HG03103 (cell line): ENCODE measurements around the gene SERPINA6.
"Not testable (repeated sequence)": the region's sequence is repeated elsewhere in the genome, so short reads cannot be mapped to it uniquely, and the experiment has no call there.

Experiments used
- ATAC-seq: cut with Tn5 transposase; IDR thresholded peaks from one replicate; pipeline ENCODE4 v1.9.1; 2021; ENCODE audit warnings: low read depth; ENCODE audit not compliant: unreplicated experiment

Gene SERPINA6

DNA sequence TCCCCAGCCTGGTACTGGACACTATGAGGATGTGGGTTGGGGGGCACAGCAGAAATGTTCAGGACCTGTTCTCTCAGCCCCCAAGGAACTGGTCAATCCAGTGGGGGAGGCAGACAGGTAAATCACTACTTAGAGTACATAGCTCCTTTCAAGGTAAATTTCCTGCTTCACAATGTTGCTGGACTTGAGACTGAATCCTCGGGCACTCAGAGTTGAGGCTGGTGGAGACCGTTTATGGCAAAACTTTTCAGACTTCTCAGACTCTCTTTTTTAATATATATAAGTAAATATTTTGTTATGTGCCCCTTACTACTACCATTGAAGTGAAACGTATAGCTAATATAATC is 29.6 kb downstream of the SERPINA6 start:
- no peak for ATAC-seq

- ATAC-seq: no peak
These were observed 30.1 kb downstream of the SERPINA6 start, which contains the start of gene SERPINA10 for GRCh38 chr14:94292872-94293577. Gene SERPINA10 (minus strand): TSS chr14:94293268. CDS start chr14:94290593, 2,675 bp downstream.

DNA sequence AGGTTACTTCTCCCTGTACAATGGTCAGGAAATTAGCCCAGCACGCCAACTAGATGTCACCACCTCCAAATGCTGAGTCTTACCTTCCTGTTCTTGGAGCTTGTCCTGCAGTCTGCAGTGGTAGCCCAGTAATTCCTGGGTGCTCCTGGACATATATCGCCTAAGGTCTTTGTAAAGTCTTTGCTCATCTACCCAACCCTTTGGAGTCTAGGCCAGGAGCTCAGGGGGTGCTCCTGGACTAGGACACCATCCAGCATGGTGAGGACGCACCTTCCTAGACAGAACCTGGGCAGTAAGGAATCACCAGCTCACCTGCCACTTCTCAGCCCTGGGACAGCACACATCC is 30.6 kb downstream of the SERPINA6 start:
- ATAC-seq: no peak

- no peak for ATAC-seq
These were observed 31.1 kb downstream of the SERPINA6 start for GRCh38 chr14:94291906-94292525.

- no peak for ATAC-seq
These were observed 31.8 kb downstream of the SERPINA6 start for GRCh38 chr14:94291159-94291905.

GRCh38 chr14:94290197-94290596 is 32.9 kb downstream of the SERPINA6 start:
- no peak for ATAC-seq

GRCh38 chr14:94288610-94289465 is 34.3 kb downstream of the SERPINA6 start:
- no peak for ATAC-seq

DNA sequence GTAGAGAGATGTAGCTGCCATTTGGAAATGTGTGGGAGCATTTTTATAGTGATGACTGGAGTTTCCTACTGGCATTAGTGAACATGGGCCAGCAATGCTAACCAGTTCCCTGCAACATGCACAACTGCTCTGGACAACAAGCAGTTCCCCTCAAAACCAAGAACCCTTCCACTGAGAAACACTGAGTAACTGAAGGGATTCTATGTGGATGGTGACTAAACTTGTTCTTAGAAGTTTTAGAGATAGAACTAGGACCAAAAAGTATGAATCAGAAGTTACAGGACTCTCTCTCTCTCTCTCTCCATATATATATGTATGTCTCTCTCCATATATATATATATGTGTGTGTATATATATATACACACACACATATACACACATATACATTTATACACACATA is 38.0 kb downstream of the SERPINA6 start:
- ATAC-seq: no peak

- ATAC-seq: no peak
These were observed 38.9 kb downstream of the SERPINA6 start for GRCh38 chr14:94284221-94284620.

GRCh38 chr14:94282991-94283723 is 40.0 kb downstream of the SERPINA6 start:
- no peak for ATAC-seq

DNA sequence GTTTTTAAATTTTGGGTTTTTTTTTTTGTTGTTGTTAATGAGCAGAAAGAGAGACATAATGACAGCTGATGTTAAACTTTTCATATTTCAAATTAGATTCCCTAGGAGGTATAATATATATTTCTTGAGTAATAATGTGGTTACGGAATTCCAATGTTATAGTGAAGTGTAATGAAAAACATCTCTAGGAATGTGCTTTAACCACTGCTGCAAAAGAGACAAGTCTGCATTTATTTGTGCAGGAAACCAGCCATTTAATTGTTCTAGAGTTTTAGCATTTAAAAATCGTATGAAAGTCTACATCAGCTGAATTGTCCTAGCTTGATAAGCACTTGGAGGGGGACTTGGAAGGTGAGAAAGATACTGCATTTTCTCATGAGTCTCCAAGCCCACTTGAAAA is 44.4 kb downstream of the SERPINA6 start:
- no peak for ATAC-seq

DNA sequence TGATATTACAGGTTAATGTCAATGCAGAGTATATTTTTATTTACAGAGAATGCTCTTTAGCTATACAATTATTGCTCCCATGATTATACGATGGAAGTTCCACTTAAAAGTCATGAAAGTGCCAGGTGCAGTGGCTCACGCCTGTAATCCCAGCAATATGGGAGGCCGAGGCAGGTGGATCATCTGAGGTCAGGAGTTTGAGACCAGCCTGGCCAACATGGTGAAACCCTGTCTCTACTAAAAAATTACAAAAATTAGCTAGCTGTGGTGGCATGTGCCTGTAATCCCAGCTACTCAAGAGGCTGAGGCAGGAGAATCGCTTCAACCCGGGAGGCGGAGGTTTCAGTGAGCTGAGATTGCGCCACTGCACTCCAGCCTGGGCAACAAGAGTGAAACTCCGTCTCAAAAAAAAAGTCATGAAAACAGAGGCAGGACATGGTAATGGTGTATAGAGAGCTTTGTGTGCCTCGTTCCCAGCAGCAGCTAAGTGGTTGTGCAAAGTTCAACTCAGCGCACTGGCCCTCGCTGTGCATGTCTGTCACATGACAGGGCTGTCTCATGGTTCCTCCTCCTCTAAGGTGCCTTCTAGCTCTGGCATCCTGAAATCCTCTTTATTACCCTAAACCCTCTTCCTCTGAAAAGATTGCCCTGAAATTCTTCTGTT is 46.1 kb downstream of the SERPINA6 start:
- not testable (repeated sequence) for ATAC-seq

- ATAC-seq: no peak
These were observed 54.0 kb downstream of the SERPINA6 start for GRCh38 chr14:94269156-94269555.

DNA sequence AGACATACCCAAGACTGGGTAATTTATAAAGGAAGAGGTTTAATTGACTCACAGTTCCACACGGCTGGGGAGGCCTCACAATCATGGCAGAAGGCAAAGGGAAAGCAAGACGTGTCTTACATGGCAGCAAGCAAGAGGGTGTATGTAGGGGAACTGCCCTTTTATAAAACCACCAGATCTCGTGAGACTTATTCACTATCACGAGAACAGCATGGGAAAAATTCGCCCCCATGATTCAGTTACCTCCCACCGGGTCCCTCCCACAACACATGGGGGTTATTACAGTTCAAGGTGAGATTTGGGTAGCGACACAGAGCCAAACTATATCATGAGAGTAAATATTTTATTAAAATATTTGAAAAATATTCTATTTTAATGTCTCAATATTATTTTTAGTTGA is 54.6 kb downstream of the SERPINA6 start:
- not testable (repeated sequence) for ATAC-seq

DNA sequence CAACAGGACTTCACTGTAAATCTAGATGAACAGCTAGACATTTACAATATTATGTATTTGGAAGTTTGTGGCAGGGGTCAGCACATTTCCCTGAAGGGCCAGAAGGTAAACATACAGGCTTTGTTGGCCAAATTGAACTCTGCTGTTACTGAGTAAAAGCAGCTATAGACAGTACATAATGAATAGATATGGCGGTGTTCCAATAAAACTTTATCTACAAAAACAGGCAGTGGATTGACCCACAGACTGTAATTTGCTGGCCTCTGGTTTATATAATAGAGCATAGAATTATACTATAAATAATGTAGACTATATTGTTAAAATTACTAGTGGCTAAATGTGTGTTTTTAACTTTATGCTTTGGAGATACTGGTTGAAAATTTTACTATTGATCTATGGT is 55.8 kb downstream of the SERPINA6 start:
- ATAC-seq: no peak

DNA sequence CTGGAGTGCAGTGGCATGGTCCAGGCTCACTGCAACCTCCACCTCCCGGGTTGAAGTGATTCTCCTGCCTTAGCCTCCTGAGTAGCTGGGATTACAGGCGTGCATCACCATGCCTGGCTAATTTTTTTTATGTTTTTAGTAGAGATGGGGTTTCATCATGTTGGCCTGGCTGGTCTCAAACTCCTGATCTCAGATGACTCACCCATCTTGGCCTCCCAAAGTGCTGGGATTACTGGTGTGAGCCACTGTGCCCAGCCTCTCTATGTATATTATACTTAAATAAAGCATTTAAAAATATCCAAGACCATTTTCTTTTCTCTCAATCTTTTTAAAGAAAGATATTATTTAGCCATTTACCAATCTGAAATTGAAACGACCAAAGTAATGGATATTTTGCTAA is 58.9 kb downstream of the SERPINA6 start:
- not testable (repeated sequence) for ATAC-seq
